ENCODE results near the gene SHC2. TPM values are rescaled to one million over a fixed set of nuclear protein-coding genes. Genes with fewer than 3 reads are reported as not detected.

SHC2 gene
- total and polyA plus RNA-seq, 2 of the 13 experiments (the other 11 are each of a cell fraction or from before 2014, with no cell fraction given), result 9.0 to 18.3 TPM

GRCh38 chr19:459724-460511 lies 915 bp downstream of the SHC2 start (continued):
- TF ChIP-seq BHLHE40 (IDR thresholded peaks at IDR 0.05; ENCODE audit: low read length), result peak; percentile 50; the same call in 1 of the 2 replicates
- peak; percentile 69; the same call in 1 of the 2 replicates for TF ChIP-seq ZSCAN20 (CRISPR knock-in tag; IDR thresholded peaks at IDR 0.05; ENCODE audit: borderline replicate concordance)
- TF ChIP-seq TGIF2 (CRISPR knock-in tag; IDR thresholded peaks at IDR 0.05), result peak; percentile 40; the same call in 1 of the 2 replicates
- TF ChIP-seq MEIS1 (CRISPR knock-in tag; IDR thresholded peaks at IDR 0.05; ENCODE audit: borderline replicate concordance), result 0 out of 2 replicates have a peak, but pooled peaks have one; percentile 11
- TF ChIP-seq MED8 (CRISPR knock-in tag; IDR thresholded peaks at IDR 0.05; ENCODE audit: insufficient replicate concordance), result no peak
- peak; percentile 47; the same call in 1 of the 2 replicates for TF ChIP-seq KDM5A (IDR thresholded peaks at IDR 0.05; ENCODE audit: borderline replicate concordance, low read length)
- no peak for TF ChIP-seq MED1 (CRISPR knock-in tag; IDR thresholded peaks at IDR 0.05)
- peak; percentile 47; the same call in 1 of the 2 replicates for TF ChIP-seq SPEN (CRISPR knock-in tag; IDR thresholded peaks at IDR 0.05; ENCODE audit: low read depth)
- peak; percentile 37; the same call in 1 of the 2 replicates for TF ChIP-seq ZNF556 (CRISPR knock-in tag; IDR thresholded peaks at IDR 0.05; ENCODE audit: borderline replicate concordance)
- TF ChIP-seq ZFP41 (CRISPR knock-in tag; IDR thresholded peaks at IDR 0.05; ENCODE audit: borderline replicate concordance), result no peak
- peak; percentile 69 for TF ChIP-seq ZNF687 (CRISPR knock-in tag; IDR thresholded peaks at IDR 0.05)
- TF ChIP-seq FOXM1 (CRISPR knock-in tag; IDR thresholded peaks at IDR 0.05), result no peak
- TF ChIP-seq ZNF678 (CRISPR knock-in tag; IDR thresholded peaks at IDR 0.05), result no peak
- peak; percentile 44; the same call in 1 of the 2 replicates for TF ChIP-seq ZNF564 (CRISPR knock-in tag; IDR thresholded peaks at IDR 0.05)
- peak; percentile 90 for TF ChIP-seq HNRNPK (IDR thresholded peaks at IDR 0.05; ENCODE audit: low read depth, low read length, poor library complexity, severe bottlenecking)
- no peak; the same call in 1 of the 2 replicates for TF ChIP-seq ARHGAP35 (CRISPR knock-in tag; IDR thresholded peaks at IDR 0.05; ENCODE audit: borderline replicate concordance)
- peak; percentile 78; the same call in 1 of the 2 replicates for TF ChIP-seq ZNF746 (CRISPR knock-in tag; IDR thresholded peaks at IDR 0.05)
- peak; percentile 43; the same call in 1 of the 2 replicates for TF ChIP-seq MYC (CRISPR knock-in tag; IDR thresholded peaks at IDR 0.05; ENCODE audit: borderline replicate concordance)
- TF ChIP-seq KDM2A (CRISPR knock-in tag; IDR thresholded peaks at IDR 0.05; ENCODE audit: borderline replicate concordance, low read depth), result peak; percentile 42; the same call in 1 of the 2 replicates
- peak; percentile 24; the same call in 1 of the 2 replicates for TF ChIP-seq KMT2B (CRISPR knock-in tag; IDR thresholded peaks at IDR 0.05)
- TF ChIP-seq, protein P1, sequence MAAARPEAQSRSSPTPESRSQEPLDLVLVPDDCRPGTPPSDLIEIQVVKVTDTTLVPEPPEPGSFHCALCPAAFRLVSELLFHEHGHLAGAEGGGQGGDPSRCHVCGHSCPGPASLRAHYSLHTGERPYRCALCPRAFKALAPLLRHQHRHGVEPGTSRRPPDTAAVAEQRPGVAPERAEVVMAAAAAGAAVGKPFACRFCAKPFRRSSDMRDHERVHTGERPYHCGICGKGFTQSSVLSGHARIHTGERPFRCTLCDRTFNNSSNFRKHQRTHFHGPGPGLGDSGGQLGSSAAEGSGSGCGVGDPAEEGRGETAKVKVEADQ (CRISPR knock-in tag; IDR thresholded peaks at IDR 0.05; ENCODE audit: borderline replicate concordance), result 0 out of 2 replicates have a peak, but pooled peaks have one; percentile 23
- TF ChIP-seq HDAC1 (CRISPR knock-in tag; IDR thresholded peaks at IDR 0.05), result peak; percentile 35; the same call in 1 of the 2 replicates
- TF ChIP-seq ATF2 (CRISPR knock-in tag; IDR thresholded peaks at IDR 0.05), result no peak
